Endodermal cell (in vitro differentiated cells): ENCODE results near the gene P2RY8. TPM values are rescaled to one million over a fixed set of nuclear protein-coding genes. Genes with fewer than 3 reads are reported as not detected.

Experiments
- DNase-seq: peaks from one replicate; pipeline ENCODE4 v3.0.0-alpha.2; 2017
- H3K27ac ChIP-seq: 2 replicates; pipeline ENCODE4 v1.5.1; 2013; ENCODE audit warnings: mild to moderate bottlenecking, low read depth, low read length, moderate library complexity
- H3K27me3 ChIP-seq: 2 replicates; pipeline ENCODE4 v1.6.1; 2013; ENCODE audit warnings: mild to moderate bottlenecking, low read length, moderate library complexity; ENCODE audit not compliant: insufficient read depth, control insufficient read depth, poor library complexity, severe bottlenecking
- H3K36me3 ChIP-seq: 2 replicates; pipeline ENCODE4 v1.7.0; 2013; ENCODE audit warnings: mild to moderate bottlenecking, low read length, moderate library complexity; ENCODE audit not compliant: control insufficient read depth, insufficient read depth
- H3K4me1 ChIP-seq: one replicate; pipeline ENCODE4 v1.7.0; 2013; ENCODE audit warnings: low read length; ENCODE audit not compliant: control insufficient read depth, insufficient read depth
- H3K4me3 ChIP-seq: 2 replicates; pipeline ENCODE4 v1.5.1; 2013; ENCODE audit warnings: mild to moderate bottlenecking, low read length, moderate library complexity
- H3K9ac ChIP-seq: 2 replicates; pipeline ENCODE4 v1.6.1; 2013; ENCODE audit warnings: mild to moderate bottlenecking, low read length, moderate library complexity; ENCODE audit not compliant: poor library complexity, severe bottlenecking; ENCODE audit errors: extremely low read depth
- H3K9me3 ChIP-seq: 2 replicates; pipeline ENCODE4 v1.6.1; 2013; ENCODE audit warnings: mild to moderate bottlenecking, low read length, moderate library complexity; ENCODE audit not compliant: control insufficient read depth
- H3K27ac Mint-ChIP-seq: 2 replicates; pipeline ENCODE4 v1.8.0; 2020; ENCODE audit warnings: mixed read lengths
- H3K27me3 Mint-ChIP-seq: 2 replicates; pipeline ENCODE4 v1.8.0; 2021; ENCODE audit warnings: mild to moderate bottlenecking, mixed read lengths; ENCODE audit not compliant: insufficient read depth
- H3K36me3 Mint-ChIP-seq: 2 replicates; pipeline ENCODE4 v1.8.0; 2020; ENCODE audit warnings: low read depth, mixed read lengths
- H3K4me1 Mint-ChIP-seq: 2 replicates; pipeline ENCODE4 v1.8.0; 2020; ENCODE audit warnings: mixed read lengths
- H3K4me3 Mint-ChIP-seq: 2 replicates; pipeline ENCODE4 v1.8.0; 2020; ENCODE audit warnings: mild to moderate bottlenecking, moderate library complexity, mixed read lengths
- H3K9me3 Mint-ChIP-seq: 2 replicates; pipeline ENCODE4 v1.8.0; 2020; ENCODE audit warnings: mild to moderate bottlenecking, mixed read lengths
- WGBS, 2 experiments: methylation state at CpG; one replicate each; pipeline versions ENCODE4 v1.1.5 to v1.1.7; 2013; ENCODE audit warnings: missing lambda C conversion rate in 2 of 2, mixed read lengths in 1 of 2; ENCODE audit not compliant: insufficient coverage in 1 of 2, insufficient read length in 1 of 2; 5-methylcytosine and 5-hydroxymethylcytosine counted together
- total RNA-seq, 2 donors: library from RNA; stranded (reverse); fragmentation: NEBNext Ultra II Directional in 1 of 2; extraction: Animal tissue kit (Norgen Biotek cat#: 25700) in 1 of 2; gene quantifications; 2 replicates in 1 of 2; 3 replicates in 1 of 2; pipeline ENCODE4 v1.2.1, GENCODE V29; 2021
- TF ChIP-seq, protein P1 (sequence below): fragments of 200-600 bp; sonication (generic); conservative IDR thresholded peaks from 2 replicates; pipeline ENCODE4 v1.5.0; 2021; ENCODE audit warnings: antibody characterized with exemption, mild to moderate bottlenecking

P2RY8 gene
- total RNA-seq, 2 donors from 2014 or later = not detected

DNA sequence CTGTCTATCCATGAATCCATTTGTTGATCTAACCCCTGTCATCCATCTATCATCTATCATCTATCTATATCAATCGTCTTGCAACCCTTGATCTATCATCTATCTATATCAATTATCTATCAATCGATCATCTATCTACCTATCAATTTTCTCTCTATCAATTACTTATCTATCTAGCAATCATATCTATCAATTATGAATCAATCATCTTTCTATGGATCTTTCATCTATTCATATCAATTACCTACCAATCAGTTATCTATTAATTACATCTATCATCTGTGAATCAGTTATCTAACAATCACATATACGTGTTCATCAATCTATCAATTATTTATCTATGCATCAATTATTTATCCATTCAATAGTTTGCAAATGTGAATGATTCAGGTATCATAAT is 59.8 kb downstream of the P2RY8 start:
- TF ChIP-seq, protein P1, sequence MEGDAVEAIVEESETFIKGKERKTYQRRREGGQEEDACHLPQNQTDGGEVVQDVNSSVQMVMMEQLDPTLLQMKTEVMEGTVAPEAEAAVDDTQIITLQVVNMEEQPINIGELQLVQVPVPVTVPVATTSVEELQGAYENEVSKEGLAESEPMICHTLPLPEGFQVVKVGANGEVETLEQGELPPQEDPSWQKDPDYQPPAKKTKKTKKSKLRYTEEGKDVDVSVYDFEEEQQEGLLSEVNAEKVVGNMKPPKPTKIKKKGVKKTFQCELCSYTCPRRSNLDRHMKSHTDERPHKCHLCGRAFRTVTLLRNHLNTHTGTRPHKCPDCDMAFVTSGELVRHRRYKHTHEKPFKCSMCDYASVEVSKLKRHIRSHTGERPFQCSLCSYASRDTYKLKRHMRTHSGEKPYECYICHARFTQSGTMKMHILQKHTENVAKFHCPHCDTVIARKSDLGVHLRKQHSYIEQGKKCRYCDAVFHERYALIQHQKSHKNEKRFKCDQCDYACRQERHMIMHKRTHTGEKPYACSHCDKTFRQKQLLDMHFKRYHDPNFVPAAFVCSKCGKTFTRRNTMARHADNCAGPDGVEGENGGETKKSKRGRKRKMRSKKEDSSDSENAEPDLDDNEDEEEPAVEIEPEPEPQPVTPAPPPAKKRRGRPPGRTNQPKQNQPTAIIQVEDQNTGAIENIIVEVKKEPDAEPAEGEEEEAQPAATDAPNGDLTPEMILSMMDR = no peak
- no peaks in the 10 kb centered on the region for H3K27me3 ChIP-seq
- no peak overlapping the region for H3K4me3 Mint-ChIP-seq
- H3K4me1 ChIP-seq = no peaks in the 10 kb centered on the region
- H3K9me3 Mint-ChIP-seq = peaks cover 17% of the 10 kb centered on the region
- no peak overlapping the region for H3K9ac ChIP-seq
- no peak for DNase-seq
- H3K4me3 ChIP-seq = no peak overlapping the region
- H3K36me3 Mint-ChIP-seq = no peaks in the 10 kb centered on the region
- H3K9me3 ChIP-seq = peaks cover 11% of the 10 kb centered on the region
- H3K27me3 Mint-ChIP-seq = peaks cover 7% of the 10 kb centered on the region
- H3K4me1 Mint-ChIP-seq = peaks cover 5% of the 10 kb centered on the region
- H3K27ac ChIP-seq = no peak overlapping the region
- WGBS, 2 experiments = 50 to 83% methylated on average over 2 to 3 of the region's 3 CpGs
- H3K27ac Mint-ChIP-seq = no peak overlapping the region
- no peaks in the 10 kb centered on the region for H3K36me3 ChIP-seq

DNA sequence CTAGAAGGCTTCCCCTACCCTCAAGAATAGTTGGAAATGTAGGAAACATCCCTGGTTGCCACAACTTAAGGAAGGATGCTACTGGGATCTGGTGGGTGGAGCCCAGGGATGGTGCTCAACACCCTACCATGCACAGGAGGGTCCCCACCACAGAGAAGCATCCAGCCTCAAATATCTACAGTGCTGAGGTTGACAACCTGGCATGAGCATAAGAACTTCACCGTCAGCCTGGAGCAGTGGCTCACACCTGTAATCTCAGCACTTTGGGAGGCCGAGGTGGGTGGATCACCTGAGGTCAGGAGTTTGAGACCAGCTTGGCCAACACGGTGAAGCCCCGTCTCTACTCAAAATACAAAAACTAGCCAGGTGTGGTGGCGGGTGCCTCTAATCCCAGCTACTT is 60.3 kb downstream of the P2RY8 start:
- Histone ChIP-seq H3K36me3 (no peaks in the 10 kb centered on the region), H3K9me3 (peaks cover 11% of the 10 kb centered on the region), H3K27ac (no peak overlapping the region), H3K9ac (no peak overlapping the region), H3K4me1 (no peaks in the 10 kb centered on the region), H3K4me3 (no peak overlapping the region), H3K27me3 (no peaks in the 10 kb centered on the region)
- H3K9me3 Mint-ChIP-seq = peaks cover 17% of the 10 kb centered on the region
- H3K27me3 Mint-ChIP-seq = peaks cover 7% of the 10 kb centered on the region
- no peak for DNase-seq
- no peak overlapping the region for H3K27ac Mint-ChIP-seq
- WGBS, 2 experiments = 78 to 88% methylated on average over 3 to 5 of the region's 5 CpGs
- H3K4me1 Mint-ChIP-seq = peaks cover 2% of the 10 kb centered on the region
- H3K36me3 Mint-ChIP-seq = no peaks in the 10 kb centered on the region
- TF ChIP-seq, protein P1 = no peak
- no peak overlapping the region for H3K4me3 Mint-ChIP-seq

DNA sequence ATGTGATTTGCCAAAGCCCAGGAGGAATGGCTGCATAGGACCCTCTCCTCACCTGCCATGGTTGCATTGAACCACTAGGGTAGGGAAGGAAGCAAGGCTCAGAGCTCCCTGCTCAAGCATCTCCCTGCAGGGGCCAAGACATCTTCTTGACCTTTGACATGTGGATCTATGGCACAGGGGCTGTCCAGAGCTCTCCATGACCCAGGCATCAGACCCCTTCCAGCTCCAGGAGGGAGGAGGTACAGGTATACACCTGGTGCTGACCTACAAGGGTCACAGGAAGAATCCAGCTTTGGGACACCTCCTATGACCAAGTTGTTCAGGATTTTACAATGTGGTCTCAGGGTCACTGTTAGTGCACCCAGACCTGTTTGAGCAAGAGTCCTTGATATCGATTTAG is 61.1 kb downstream of the P2RY8 start:
- peaks cover 6% of the 10 kb centered on the region for H3K27me3 Mint-ChIP-seq
- Histone ChIP-seq H3K27ac (no peak overlapping the region), H3K9me3 (peaks cover 11% of the 10 kb centered on the region), H3K36me3 (no peaks in the 10 kb centered on the region), H3K4me1 (no peaks in the 10 kb centered on the region), H3K9ac (no peak overlapping the region), H3K27me3 (no peaks in the 10 kb centered on the region), H3K4me3 (no peak overlapping the region)
- H3K4me3 Mint-ChIP-seq = no peak overlapping the region
- 100% methylated on average over 1 of the region's 1 CpG for whole genome bisulfite sequencing, 2 experiments
- no peaks in the 10 kb centered on the region for H3K4me1 Mint-ChIP-seq
- H3K36me3 Mint-ChIP-seq = no peaks in the 10 kb centered on the region
- TF ChIP-seq, protein P1 = peak; percentile 23
- no peak overlapping the region for H3K27ac Mint-ChIP-seq
- DNase-seq = peak; percentile 31
- H3K9me3 Mint-ChIP-seq = peaks cover 17% of the 10 kb centered on the region
